Neutrophil (primary cell): ENCODE data around the gene CCDC146.
A peak's percentile ranks its signal among the peaks of the same experiment; 100 is the strongest.
"Not testable (repeated sequence)": the region's sequence is repeated elsewhere in the genome, so short reads cannot be mapped to it uniquely, and the experiment has no call there.

Experiments
- H3K27ac ChIP-seq: fragments of 200-600 bp; sonication (generic); 2 replicates; pipeline ENCODE4 v1.5.1; 2016; ENCODE audit warnings: mild to moderate bottlenecking, moderate library complexity
- H3K27me3 ChIP-seq: fragments of 200-600 bp; sonication (generic); 2 replicates; pipeline ENCODE4 v1.6.0; 2016; ENCODE audit warnings: mild to moderate bottlenecking
- H3K36me3 ChIP-seq: fragments of 200-600 bp; sonication (generic); 2 replicates; pipeline ENCODE4 v1.5.1; 2017
- H3K4me1 ChIP-seq, 2 experiments: fragments of 200-600 bp in 1 of 2; sonication (generic) in 1 of 2; 1 replicate in 1 of 2; 2 replicates in 1 of 2; pipeline versions ENCODE4 v1.5.1 to v1.6.1; 2013 to 2016; ENCODE audit warnings: low read depth in 1 of 2, low read length in 1 of 2, mild to moderate bottlenecking in 1 of 2, moderate library complexity in 1 of 2; ENCODE audit not compliant: control insufficient read depth in 1 of 2, insufficient read depth in 1 of 2
- H3K4me3 ChIP-seq, 2 experiments: fragments of 200-600 bp in 1 of 2; sonication (generic) in 1 of 2; 1 replicate in 1 of 2; 2 replicates in 1 of 2; pipeline ENCODE4 v1.5.1; 2013 to 2016; ENCODE audit warnings: low read depth in 1 of 2, low read length in 1 of 2, mild to moderate bottlenecking in 1 of 2, moderate library complexity in 1 of 2
- H3K9me3 ChIP-seq: fragments of 200-600 bp; sonication (generic); 2 replicates; pipeline ENCODE4 v1.5.1; 2016
- CTCF ChIP-seq: fragments of 200-600 bp; sonication (generic); IDR thresholded peaks from 2 replicates; pipeline ENCODE4 v1.5.1; 2016; ENCODE audit warnings: antibody characterized with exemption

CCDC146 gene

GRCh38 chr7:77327932-77328628, 205.7 kb downstream of the CCDC146 start:
- no peak for TF ChIP-seq CTCF
- Histone ChIP-seq H3K36me3 (peaks cover 23% of the 10 kb centered on the region), H3K4me1 (peaks cover 40 to 43% of the 10 kb centered on the region in 2 experiments), H3K9me3 (no peaks in the 10 kb centered on the region), H3K4me3 (no peak overlapping the region), H3K27ac (no peak overlapping the region), H3K27me3 (no peaks in the 10 kb centered on the region)

- peaks cover 40 to 43% of the 10 kb centered on the region in 2 experiments for H3K4me1 ChIP-seq
- no peak overlapping the region for H3K4me3 ChIP-seq
- no peaks in the 10 kb centered on the region for H3K9me3 ChIP-seq
- TF ChIP-seq CTCF: no peak
- H3K27me3 ChIP-seq: no peaks in the 10 kb centered on the region
- H3K36me3 ChIP-seq: peaks cover 17% of the 10 kb centered on the region
- H3K27ac ChIP-seq: no peak overlapping the region
These were observed 206.3 kb downstream of the CCDC146 start for GRCh38 chr7:77328669-77329068.

- Histone ChIP-seq H3K9me3 (no peaks in the 10 kb centered on the region), H3K4me1 (peaks cover 40 to 43% of the 10 kb centered on the region in 2 experiments), H3K36me3 (peaks cover 13% of the 10 kb centered on the region), H3K27me3 (no peaks in the 10 kb centered on the region), H3K27ac (peak overlapping the region; percentile 75), H3K4me3 (no peak overlapping the region)
- TF ChIP-seq CTCF: no peak
These were observed 207.2 kb downstream of the CCDC146 start for GRCh38 chr7:77329466-77330168.

- Histone ChIP-seq H3K4me1 (peaks cover 40 to 43% of the 10 kb centered on the region in 2 experiments), H3K4me3 (peak overlapping the region in 1 of 2 experiments; percentile 35), H3K9me3 (no peaks in the 10 kb centered on the region), H3K27ac (peak overlapping the region; percentile 75), H3K36me3 (peaks cover 13% of the 10 kb centered on the region), H3K27me3 (no peaks in the 10 kb centered on the region)
- TF ChIP-seq CTCF: no peak
These were observed 207.9 kb downstream of the CCDC146 start for GRCh38 chr7:77330169-77330882.

GRCh38 chr7:77331938-77332695, 209.7 kb downstream of the CCDC146 start:
- Histone ChIP-seq H3K36me3 (no peaks in the 10 kb centered on the region), H3K27ac (no peak overlapping the region), H3K27me3 (no peaks in the 10 kb centered on the region), H3K4me3 (no peak overlapping the region), H3K4me1 (peaks cover 50 to 54% of the 10 kb centered on the region in 2 experiments), H3K9me3 (no peaks in the 10 kb centered on the region)
- TF ChIP-seq CTCF: peak; percentile 58

GRCh38 chr7:77334039-77334438, 211.6 kb downstream of the CCDC146 start:
- not testable (repeated sequence) for H3K9me3 ChIP-seq, H3K36me3 ChIP-seq, H3K27ac ChIP-seq, H3K4me3 ChIP-seq, H3K27me3 ChIP-seq
- H3K4me1 ChIP-seq: peaks cover 59 to 61% of the 10 kb centered on the region in 2 experiments
